Mesodermal cell (in vitro differentiated cells): ENCODE data around the gene BCL2L13. TPM values are rescaled to one million over a fixed set of nuclear protein-coding genes. Genes with fewer than 3 reads are reported as not detected.

ENCODE experiments used
- H3K27ac ChIP-seq: 2 replicates; pipeline ENCODE4 v1.7.0; 2013; ENCODE audit warnings: mild to moderate bottlenecking, low read depth, low read length, moderate library complexity; ENCODE audit not compliant: severe bottlenecking
- H3K36me3 ChIP-seq: 2 replicates; pipeline ENCODE4 v1.7.1; 2013; ENCODE audit warnings: mild to moderate bottlenecking, low read length, moderate library complexity; ENCODE audit not compliant: control insufficient read depth, insufficient read depth
- H3K4me1 ChIP-seq: one replicate; pipeline ENCODE4 v1.7.1; 2013; ENCODE audit warnings: mild to moderate bottlenecking, low read length; ENCODE audit not compliant: insufficient read depth, control insufficient read depth, poor library complexity, severe bottlenecking
- H3K4me3 ChIP-seq: 2 replicates; pipeline ENCODE4 v1.7.0; 2013; ENCODE audit warnings: low read length, control low read depth, mild to moderate bottlenecking; ENCODE audit not compliant: insufficient read depth, poor library complexity, severe bottlenecking; ENCODE audit errors: extremely low read depth
- H3K9me3 ChIP-seq: 2 replicates; pipeline ENCODE4 v1.7.1; 2013; ENCODE audit warnings: mild to moderate bottlenecking, low read length, moderate library complexity; ENCODE audit not compliant: control insufficient read depth
- WGBS, 2 experiments: methylation state at CpG; one replicate each; pipeline ENCODE4 v1.1.5; 2013; ENCODE audit warnings: missing lambda C conversion rate in 2 of 2; ENCODE audit not compliant: insufficient coverage in 2 of 2; 5-methylcytosine and 5-hydroxymethylcytosine counted together
- polyA plus RNA-seq, 2 experiments: library from polyadenylated mRNA; stranded (reverse); fragments of 50-300 nt; gene quantifications; one replicate each; pipeline ENCODE4 v1.2.3, GENCODE V29; 2013

BCL2L13 gene
- polyA plus RNA-seq (2013, experiment 1 of 2), result 40.4 TPM
- 42.6 TPM for polyA plus RNA-seq (2013, experiment 2 of 2)

- H3K4me1 ChIP-seq, result peaks cover 13% of the 10 kb centered on the region
- H3K9me3 ChIP-seq, result no peaks in the 10 kb centered on the region
- 1% methylated on average over 32 to 45 of the region's 70 CpGs for WGBS, 2 experiments
- peak within 1 kb of the TSS; percentile 99 for H3K27ac ChIP-seq
- H3K36me3 ChIP-seq, result peaks cover 26% of the 10 kb centered on the region
- H3K4me3 ChIP-seq, result peak within 1 kb of the TSS; percentile 90
Observed at GRCh38 chr22:17638432-17639246, at the start of gene BCL2L13. TSS of gene BCL2L13 (plus strand) at chr22:17638757. CDS start at chr22:17655712, 16,955 bp downstream.

- 98% methylated on average over 8 to 10 of the region's 10 CpGs for WGBS, 2 experiments
Observed at GRCh38 chr22:17589810-17590375, 48.7 kb upstream of the BCL2L13 start.

GRCh38 chr22:17590586-17590985 is 48.0 kb upstream of the BCL2L13 start:
- Histone ChIP-seq H3K27ac (no peak overlapping the region), H3K4me1 (no peaks in the 10 kb centered on the region), H3K4me3 (no peak overlapping the region), H3K9me3 (no peaks in the 10 kb centered on the region), H3K36me3 (peaks cover 72% of the 10 kb centered on the region)
- 93 to 95% methylated on average over 3 to 4 of the region's 5 CpGs for WGBS, 2 experiments

More at GRCh38 chr22:17589810-17590375, 48.7 kb upstream of the BCL2L13 start:
- Histone ChIP-seq H3K9me3 (no peaks in the 10 kb centered on the region), H3K27ac (no peak overlapping the region), H3K36me3 (peaks cover 65% of the 10 kb centered on the region), H3K4me3 (no peak overlapping the region), H3K4me1 (no peaks in the 10 kb centered on the region)

- H3K4me3 ChIP-seq, result no peak overlapping the region
- no peaks in the 10 kb centered on the region for H3K9me3 ChIP-seq
- peaks cover 86% of the 10 kb centered on the region for H3K36me3 ChIP-seq
- no peak overlapping the region for H3K27ac ChIP-seq
- WGBS, 2 experiments, result 100% methylated on average over 2 of the region's 5 CpGs
- no peaks in the 10 kb centered on the region for H3K4me1 ChIP-seq
Observed at GRCh38 chr22:17592201-17592600, 46.4 kb upstream of the BCL2L13 start.

GRCh38 chr22:17596226-17596625 is 42.3 kb upstream of the BCL2L13 start:
- no peak overlapping the region for H3K4me3 ChIP-seq
- no peaks in the 10 kb centered on the region for H3K9me3 ChIP-seq
- no peaks in the 10 kb centered on the region for H3K4me1 ChIP-seq
- WGBS, 2 experiments, result 98 to 100% methylated on average over 4 to 6 of the region's 6 CpGs
- peaks cover 96% of the 10 kb centered on the region for H3K36me3 ChIP-seq
- no peak overlapping the region for H3K27ac ChIP-seq

GRCh38 chr22:17597217-17597616 is 41.3 kb upstream of the BCL2L13 start:
- H3K9me3 ChIP-seq, result no peaks in the 10 kb centered on the region
- no peak overlapping the region for H3K4me3 ChIP-seq
- H3K36me3 ChIP-seq, result peaks cover 89% of the 10 kb centered on the region
- WGBS, 2 experiments, result 95 to 100% methylated on average over 1 to 2 of the region's 2 CpGs
- no peak overlapping the region for H3K27ac ChIP-seq
- no peaks in the 10 kb centered on the region for H3K4me1 ChIP-seq

GRCh38 chr22:17598318-17598717 is 40.2 kb upstream of the BCL2L13 start:
- 95 to 100% methylated on average over 4 of the region's 4 CpGs for WGBS, 2 experiments
- Histone ChIP-seq H3K36me3 (peaks cover 84% of the 10 kb centered on the region), H3K4me1 (no peaks in the 10 kb centered on the region), H3K9me3 (no peaks in the 10 kb centered on the region), H3K4me3 (no peak overlapping the region), H3K27ac (no peak overlapping the region)

GRCh38 chr22:17601031-17601430 is 37.5 kb upstream of the BCL2L13 start:
- Histone ChIP-seq H3K27ac (no peak overlapping the region), H3K36me3 (peaks cover 80% of the 10 kb centered on the region), H3K9me3 (no peaks in the 10 kb centered on the region), H3K4me3 (no peak overlapping the region), H3K4me1 (no peaks in the 10 kb centered on the region)
- 86 to 92% methylated on average over 2 to 3 of the region's 3 CpGs for WGBS, 2 experiments

- WGBS, 2 experiments, result 100% methylated on average over 3 of the region's 4 CpGs
- no peak overlapping the region for H3K4me3 ChIP-seq
- H3K4me1 ChIP-seq, result no peaks in the 10 kb centered on the region
- H3K27ac ChIP-seq, result no peak overlapping the region
- H3K36me3 ChIP-seq, result peaks cover 74% of the 10 kb centered on the region
- no peaks in the 10 kb centered on the region for H3K9me3 ChIP-seq
Observed at GRCh38 chr22:17603668-17604067, 34.9 kb upstream of the BCL2L13 start.

- Histone ChIP-seq H3K36me3 (peaks cover 65% of the 10 kb centered on the region), H3K4me1 (no peaks in the 10 kb centered on the region), H3K4me3 (no peak overlapping the region), H3K9me3 (no peaks in the 10 kb centered on the region), H3K27ac (no peak overlapping the region)
- 93% methylated on average over 5 of the region's 5 CpGs for WGBS, 2 experiments
Observed at GRCh38 chr22:17606496-17606895, 32.1 kb upstream of the BCL2L13 start.
